ENCODE results near the gene ZSWIM4.

Gene ZSWIM4

DNA sequence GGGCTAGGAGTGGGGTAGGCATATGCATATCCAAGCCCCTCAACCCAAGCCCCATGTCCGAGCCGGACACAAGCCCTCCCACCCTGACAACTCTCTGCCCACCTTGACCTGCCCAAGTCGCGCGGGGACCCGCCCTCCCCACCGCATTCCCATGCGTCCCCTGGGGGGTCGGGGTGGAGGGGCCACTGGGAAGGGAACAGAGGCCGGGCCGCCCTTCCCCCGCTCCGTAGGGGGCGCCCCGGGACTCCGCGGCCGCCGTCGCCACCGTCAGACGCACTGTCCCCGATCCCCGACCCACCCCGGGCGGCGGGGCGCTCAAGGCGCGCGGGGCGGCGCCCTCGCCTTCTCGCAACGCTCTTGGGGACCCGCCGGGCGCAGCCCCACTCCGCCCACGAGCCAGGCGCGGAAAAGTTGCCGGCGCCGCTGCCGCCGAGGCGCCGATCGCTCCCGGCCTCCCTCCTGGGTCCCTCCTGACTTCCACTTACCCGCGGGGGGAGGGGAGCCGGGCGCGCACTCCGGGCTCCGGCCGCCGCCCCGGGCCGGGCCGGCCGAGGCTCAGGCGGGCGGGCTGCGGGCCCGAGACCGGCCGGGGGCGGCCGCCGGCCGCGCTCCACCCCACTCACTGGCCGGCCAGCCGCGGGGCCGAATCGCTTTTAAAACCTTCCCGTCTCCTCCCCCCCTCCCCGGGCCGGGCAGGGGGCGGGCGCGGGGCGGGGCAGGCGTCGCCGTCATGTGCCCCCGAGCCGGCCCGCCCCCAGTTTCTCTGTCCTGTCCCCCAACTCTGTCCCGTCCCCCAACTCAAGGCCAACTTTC, 47.3 kb downstream of the ZSWIM4 start:
- TF ChIP-seq, protein P1, sequence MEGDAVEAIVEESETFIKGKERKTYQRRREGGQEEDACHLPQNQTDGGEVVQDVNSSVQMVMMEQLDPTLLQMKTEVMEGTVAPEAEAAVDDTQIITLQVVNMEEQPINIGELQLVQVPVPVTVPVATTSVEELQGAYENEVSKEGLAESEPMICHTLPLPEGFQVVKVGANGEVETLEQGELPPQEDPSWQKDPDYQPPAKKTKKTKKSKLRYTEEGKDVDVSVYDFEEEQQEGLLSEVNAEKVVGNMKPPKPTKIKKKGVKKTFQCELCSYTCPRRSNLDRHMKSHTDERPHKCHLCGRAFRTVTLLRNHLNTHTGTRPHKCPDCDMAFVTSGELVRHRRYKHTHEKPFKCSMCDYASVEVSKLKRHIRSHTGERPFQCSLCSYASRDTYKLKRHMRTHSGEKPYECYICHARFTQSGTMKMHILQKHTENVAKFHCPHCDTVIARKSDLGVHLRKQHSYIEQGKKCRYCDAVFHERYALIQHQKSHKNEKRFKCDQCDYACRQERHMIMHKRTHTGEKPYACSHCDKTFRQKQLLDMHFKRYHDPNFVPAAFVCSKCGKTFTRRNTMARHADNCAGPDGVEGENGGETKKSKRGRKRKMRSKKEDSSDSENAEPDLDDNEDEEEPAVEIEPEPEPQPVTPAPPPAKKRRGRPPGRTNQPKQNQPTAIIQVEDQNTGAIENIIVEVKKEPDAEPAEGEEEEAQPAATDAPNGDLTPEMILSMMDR (IDR thresholded peaks at IDR 0.05) = peak; percentile 34
- TF ChIP-seq ZFX (IDR thresholded peaks at IDR 0.05; ENCODE audit: borderline replicate concordance) = no peak
- peak overlapping the region; percentile 98 for H3K27ac ChIP-seq

DNA sequence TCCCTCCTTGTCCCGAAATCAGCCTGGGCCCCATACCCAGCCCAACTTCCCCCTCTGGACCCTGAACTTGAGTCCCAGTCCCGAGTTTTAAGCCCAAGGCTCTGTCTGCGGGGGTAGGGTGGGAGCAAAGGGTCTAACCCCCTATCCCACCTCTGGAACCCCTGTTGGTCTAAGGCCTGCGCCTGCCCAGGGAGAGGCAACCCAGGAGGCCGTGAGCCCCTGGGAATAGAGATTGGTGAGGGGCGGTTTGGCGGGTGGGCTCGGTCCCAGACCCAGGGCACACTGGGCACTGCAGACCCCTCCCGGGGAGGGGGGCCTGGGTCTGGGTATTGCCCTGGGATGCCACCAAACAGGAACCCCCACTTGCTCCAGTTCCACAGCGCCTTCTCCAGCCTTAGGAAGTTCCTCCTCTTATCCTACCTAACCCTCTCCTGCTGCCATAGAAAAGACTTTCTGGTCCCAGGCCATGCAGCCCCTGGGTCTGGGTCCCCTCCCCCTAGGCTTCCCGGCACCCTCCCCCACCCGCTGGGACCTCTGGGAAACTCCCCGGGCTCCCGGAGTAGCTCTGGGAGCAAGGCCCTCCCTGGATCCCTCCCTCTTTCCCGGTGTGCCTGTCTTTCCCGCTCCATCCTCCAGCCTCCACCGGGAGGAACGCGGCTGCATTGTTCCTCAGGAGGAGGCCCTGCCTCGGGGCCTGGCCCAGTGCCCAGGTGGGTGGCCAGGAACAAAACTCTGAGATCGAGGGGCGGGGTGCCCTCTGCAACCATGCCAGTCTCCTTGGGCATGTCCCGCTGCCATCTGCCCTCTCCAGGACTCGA, 48.1 kb downstream of the ZSWIM4 start:
- H3K27ac ChIP-seq = peak overlapping the region; percentile 98
- no peak for TF ChIP-seq ZFX (IDR thresholded peaks at IDR 0.05; ENCODE audit: borderline replicate concordance)
- TF ChIP-seq, protein P1 (IDR thresholded peaks at IDR 0.05) = no peak

DNA sequence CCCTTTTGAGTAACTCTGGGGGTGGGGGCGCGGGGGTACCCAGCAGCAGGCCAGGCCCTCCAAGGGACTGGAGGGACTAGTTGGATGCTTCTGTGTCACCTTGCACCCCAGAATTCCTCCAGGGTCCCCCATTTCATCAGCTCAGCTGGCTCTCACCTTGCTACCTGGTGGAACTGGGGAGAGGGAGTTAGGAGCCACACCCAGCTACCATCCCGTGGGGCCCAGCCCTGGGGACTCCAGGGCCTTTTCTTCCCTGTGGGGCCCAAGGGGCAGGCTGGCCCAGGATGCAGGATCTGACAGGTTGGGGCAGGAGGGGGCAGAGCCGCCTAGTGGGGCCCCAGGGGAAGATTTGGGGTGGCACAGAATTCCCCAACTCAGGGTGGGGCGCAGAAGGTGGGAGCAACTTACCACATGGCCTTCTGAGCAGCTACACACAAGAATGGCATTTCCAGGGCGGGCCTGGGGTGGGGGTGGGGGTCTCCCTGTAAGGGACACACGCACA, 48.9 kb downstream of the ZSWIM4 start:
- peak overlapping the region; percentile 98 for H3K27ac ChIP-seq
- no peak for TF ChIP-seq ZFX (IDR thresholded peaks at IDR 0.05; ENCODE audit: borderline replicate concordance)
- TF ChIP-seq, protein P1 (IDR thresholded peaks at IDR 0.05) = no peak

DNA sequence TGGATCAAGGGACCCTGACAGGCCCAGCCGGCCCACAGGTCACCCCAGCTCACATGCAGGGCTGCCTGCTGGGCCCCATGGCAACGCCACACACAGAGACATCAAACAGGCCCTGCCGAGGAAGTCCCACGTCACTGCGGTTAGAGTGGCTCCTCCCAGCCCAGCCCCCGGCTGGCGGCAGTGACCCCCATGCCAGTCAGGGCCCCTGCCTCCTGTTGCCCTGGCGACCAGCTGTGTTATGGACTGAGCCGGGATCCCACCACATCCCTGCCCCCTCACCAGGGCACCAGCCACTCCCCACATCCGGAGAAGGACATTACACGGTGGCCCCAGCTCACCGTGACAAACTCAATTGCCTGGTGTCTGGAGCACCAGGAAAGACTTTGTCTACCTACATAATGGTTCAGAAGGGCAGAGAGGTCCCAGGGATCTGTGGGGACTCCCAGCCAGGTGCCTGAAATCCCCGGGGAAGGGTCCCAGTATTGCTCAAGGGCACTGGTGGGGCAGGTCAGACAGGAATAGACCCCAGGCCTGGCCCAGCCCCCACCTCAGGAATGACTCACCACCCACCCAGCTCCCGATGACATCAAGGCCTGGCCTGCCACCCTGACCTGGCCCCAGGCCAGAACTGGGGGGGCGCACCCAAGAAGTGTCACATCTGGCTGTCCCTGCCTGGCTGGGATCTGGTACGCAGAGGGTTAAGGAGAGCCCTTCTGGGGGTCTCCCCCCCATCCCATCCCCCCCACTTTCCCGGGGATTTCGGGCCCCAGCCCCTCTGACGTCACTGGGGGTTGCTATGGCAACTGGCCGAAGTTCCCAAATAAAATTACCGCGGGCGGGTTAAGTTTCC, 51.5 kb downstream of the ZSWIM4 start:
- no peak for TF ChIP-seq ZFX (IDR thresholded peaks at IDR 0.05; ENCODE audit: borderline replicate concordance)
- TF ChIP-seq, protein P1 (IDR thresholded peaks at IDR 0.05) = no peak
- H3K27ac ChIP-seq = peak overlapping the region; percentile 98

DNA sequence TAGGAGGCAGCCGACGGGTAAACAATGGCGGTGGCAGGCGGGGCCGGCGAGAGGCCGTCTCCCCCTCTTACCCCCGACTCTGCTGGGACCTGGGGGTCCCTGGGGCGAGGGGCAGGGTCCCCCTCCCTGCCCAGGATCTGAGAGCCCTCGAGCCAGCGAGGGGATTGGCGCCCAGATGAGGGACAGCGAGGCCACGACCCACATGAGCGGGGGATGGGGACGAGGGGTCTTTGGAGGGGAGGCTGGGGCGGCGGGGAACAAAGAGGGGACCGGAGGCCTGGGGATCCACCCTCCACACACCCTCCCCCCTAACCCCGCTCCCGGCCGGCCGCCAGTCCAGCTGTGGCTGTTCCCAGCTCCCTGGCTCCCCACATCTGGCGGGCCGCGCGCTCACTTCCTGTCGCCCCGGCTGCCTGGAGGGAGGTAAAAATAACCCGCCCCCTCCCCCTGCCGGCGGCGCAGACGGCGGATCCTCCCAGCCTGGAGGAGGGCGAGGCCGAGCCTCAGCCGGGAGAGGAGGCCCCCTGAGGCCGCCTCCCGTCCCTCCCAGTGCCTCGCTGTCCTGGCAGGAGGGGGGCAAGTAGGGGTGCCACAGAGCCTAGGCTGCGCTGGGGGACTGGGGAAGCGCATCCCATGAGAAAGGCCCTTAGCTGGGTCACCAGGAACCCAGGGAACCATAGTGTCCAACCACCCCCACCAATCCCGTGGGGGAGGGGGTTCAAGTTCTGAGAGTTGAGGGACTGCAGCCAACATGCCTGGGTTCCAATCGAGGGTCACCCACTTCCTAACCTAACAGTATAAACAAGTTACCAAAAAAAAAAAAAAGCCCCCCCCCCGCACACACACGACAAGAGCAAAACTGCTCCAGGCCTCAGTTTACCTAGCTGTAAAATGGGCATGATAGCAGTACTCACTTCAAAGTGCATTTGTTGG, 52.4 kb downstream of the ZSWIM4 start:
- H3K27ac ChIP-seq = peak overlapping the region; percentile 98
- TF ChIP-seq, protein P1 (IDR thresholded peaks at IDR 0.05) = 0 out of 2 replicates have a peak, but pooled peaks have one; percentile 5
- TF ChIP-seq ZFX (IDR thresholded peaks at IDR 0.05; ENCODE audit: borderline replicate concordance) = no peak

DNA sequence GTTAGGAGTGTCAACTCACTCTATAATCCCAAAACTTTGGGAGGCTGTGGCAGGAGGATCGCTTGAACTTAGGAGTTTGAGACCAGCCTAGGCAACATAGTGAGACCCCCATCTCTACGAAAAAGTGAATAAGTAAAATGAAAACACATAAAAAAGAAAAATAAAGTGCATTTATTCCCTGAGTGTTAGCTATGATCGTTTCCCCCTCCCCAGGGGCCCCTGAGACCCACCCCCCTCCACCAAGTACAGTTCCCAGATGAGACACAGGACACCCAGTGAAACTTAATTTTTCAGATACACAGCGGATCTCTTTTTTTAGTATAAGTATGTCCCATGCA, 53.1 kb downstream of the ZSWIM4 start:
- TF ChIP-seq, protein P1 (IDR thresholded peaks at IDR 0.05) = no peak
- no peak for TF ChIP-seq ZFX (IDR thresholded peaks at IDR 0.05; ENCODE audit: borderline replicate concordance)
- H3K27ac ChIP-seq = peak overlapping the region; percentile 98
